Right lobe of liver (tissue), 4 donors: ENCODE results near the gene HDGFL1.

Experiments
- POLR2A ChIP-seq: fragments of 450-650 bp; IDR thresholded peaks from one replicate; pipeline ENCODE4 v1.6.1; 2017; ENCODE audit warnings: antibody characterized with exemption, mild to moderate bottlenecking
- TF ChIP-seq, protein P1 (sequence below), 4 donors: fragments of 200-600 bp in 3 of 4; fragments of 450-650 bp in 1 of 4; IDR thresholded peaks; one replicate each; pipeline versions ENCODE4 v1.5.1 to v1.8.0; 2016 to 2022; ENCODE audit warnings: antibody characterized with exemption in 4 of 4, mild to moderate bottlenecking in 2 of 4
- donor health status: DM: no; HTN: no; CAD: no.
- donor health status: DM: no; HTN: no; CAD: no.
- donor health status: DM: no; HTN: yes; CAD: no.

GRCh38 chr6:22536122-22536521, 33.2 kb upstream of the HDGFL1 start:
- TF ChIP-seq POLR2A, result no peak
- TF ChIP-seq, protein P1, sequence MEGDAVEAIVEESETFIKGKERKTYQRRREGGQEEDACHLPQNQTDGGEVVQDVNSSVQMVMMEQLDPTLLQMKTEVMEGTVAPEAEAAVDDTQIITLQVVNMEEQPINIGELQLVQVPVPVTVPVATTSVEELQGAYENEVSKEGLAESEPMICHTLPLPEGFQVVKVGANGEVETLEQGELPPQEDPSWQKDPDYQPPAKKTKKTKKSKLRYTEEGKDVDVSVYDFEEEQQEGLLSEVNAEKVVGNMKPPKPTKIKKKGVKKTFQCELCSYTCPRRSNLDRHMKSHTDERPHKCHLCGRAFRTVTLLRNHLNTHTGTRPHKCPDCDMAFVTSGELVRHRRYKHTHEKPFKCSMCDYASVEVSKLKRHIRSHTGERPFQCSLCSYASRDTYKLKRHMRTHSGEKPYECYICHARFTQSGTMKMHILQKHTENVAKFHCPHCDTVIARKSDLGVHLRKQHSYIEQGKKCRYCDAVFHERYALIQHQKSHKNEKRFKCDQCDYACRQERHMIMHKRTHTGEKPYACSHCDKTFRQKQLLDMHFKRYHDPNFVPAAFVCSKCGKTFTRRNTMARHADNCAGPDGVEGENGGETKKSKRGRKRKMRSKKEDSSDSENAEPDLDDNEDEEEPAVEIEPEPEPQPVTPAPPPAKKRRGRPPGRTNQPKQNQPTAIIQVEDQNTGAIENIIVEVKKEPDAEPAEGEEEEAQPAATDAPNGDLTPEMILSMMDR (IDR thresholded peaks at IDR 0.05), result no peak
